ENCODE results near the gene SEPTIN5. TPM values are rescaled to one million over a fixed set of nuclear protein-coding genes. Genes with fewer than 3 reads are reported as not detected.

Gene SEPTIN5
- total RNA-seq, 1 donor from 2014 or later = 109 TPM

Other genes with a start within 250 kb of the SEPTIN5 start
- 33.8 TPM for gene UFD1, start 235.3 kb upstream of the SEPTIN5 start, total RNA-seq
- 6.3 TPM for gene CDC45, start 234.6 kb upstream of the SEPTIN5 start, total RNA-seq
- 147 TPM for gene CLDN5, start 190.1 kb upstream of the SEPTIN5 start, total RNA-seq
- gene GP1BB, start 9.0 kb downstream of the SEPTIN5 start, total RNA-seq = 19.0 TPM
- 28.5 TPM for gene TBX1, start 46.3 kb downstream of the SEPTIN5 start, total RNA-seq
- 6.1 TPM for gene GNB1L, start 140.4 kb downstream of the SEPTIN5 start, total RNA-seq
- 16.2 TPM for gene RTL10, start 140.4 kb downstream of the SEPTIN5 start, total RNA-seq
- gene COMT, start 227.3 kb downstream of the SEPTIN5 start, total RNA-seq = 190 TPM
- 15.0 TPM for gene TXNRD2, start 227.3 kb downstream of the SEPTIN5 start, total RNA-seq

Measured in tongue (tissue), 1 donor.